Coronary artery (tissue), 2 donors: ENCODE data around the gene FGFBP3.
A peak's percentile ranks its signal among the peaks of the same experiment; 100 is the strongest.

Source experiments
- DNase-seq: peaks from one replicate; pipeline ENCODE4 v3.0.0-alpha.2; 2017; ENCODE audit warnings: low spot score
- H3K27ac ChIP-seq, 2 donors: fragments of 200-600 bp; sonication (generic); one replicate each; pipeline ENCODE4 v1.5.1; 2016 to 2019
- H3K4me3 ChIP-seq: fragments of 200-600 bp; sonication (generic); 2 replicates; pipeline ENCODE4 v1.5.1; 2016; ENCODE audit warnings: mild to moderate bottlenecking, moderate library complexity
- TF ChIP-seq, protein P1 (sequence below): fragments of 200-600 bp; sonication (generic); IDR thresholded peaks from one replicate; pipeline ENCODE4 v1.5.1; 2019; ENCODE audit warnings: antibody characterized with exemption

The FGFBP3 gene

DNA sequence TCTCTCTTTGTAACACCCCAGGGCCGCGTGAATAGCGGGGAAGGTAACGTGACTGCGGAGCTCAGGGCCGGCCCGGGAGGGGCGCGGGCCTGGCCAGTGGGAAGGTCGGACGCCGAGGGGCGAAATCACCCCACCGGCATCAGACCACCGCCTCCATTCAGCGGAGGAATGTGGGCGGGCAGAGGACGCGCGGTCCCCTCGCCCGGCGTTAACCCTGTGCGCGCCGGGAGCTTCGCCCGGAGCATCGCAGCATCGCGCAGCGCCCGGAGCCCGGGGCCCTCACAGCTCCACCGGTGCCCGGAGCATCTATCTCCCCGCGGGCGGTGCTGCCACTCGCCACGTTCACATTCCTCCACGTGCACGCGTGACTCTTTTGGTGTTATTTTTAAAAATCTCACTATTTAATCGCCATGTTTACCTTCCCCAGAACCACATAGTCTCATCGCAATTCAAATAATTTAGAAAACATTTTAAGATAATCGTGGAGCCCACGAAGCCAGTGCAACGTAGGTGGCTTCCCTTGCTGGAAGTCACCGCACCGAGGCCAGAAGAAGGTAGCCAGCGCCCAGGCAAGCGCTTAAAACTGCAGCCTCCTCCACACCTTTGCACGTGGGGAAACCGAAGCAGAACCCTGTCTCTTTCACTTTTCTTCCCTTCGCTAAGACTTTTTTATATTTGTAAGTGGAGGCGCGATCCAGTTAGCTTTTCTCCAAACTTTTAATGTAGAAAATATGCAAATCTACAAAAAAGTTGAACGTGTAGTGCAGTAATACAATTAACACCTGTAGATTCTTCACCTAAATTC, 21.8 kb downstream of the FGFBP3 start:
- no peak for DNase-seq
- Histone ChIP-seq H3K4me3 (peak overlapping the region; percentile 84), H3K27ac (peak overlapping the region; percentile 44 to 59)
- TF ChIP-seq, protein P1, sequence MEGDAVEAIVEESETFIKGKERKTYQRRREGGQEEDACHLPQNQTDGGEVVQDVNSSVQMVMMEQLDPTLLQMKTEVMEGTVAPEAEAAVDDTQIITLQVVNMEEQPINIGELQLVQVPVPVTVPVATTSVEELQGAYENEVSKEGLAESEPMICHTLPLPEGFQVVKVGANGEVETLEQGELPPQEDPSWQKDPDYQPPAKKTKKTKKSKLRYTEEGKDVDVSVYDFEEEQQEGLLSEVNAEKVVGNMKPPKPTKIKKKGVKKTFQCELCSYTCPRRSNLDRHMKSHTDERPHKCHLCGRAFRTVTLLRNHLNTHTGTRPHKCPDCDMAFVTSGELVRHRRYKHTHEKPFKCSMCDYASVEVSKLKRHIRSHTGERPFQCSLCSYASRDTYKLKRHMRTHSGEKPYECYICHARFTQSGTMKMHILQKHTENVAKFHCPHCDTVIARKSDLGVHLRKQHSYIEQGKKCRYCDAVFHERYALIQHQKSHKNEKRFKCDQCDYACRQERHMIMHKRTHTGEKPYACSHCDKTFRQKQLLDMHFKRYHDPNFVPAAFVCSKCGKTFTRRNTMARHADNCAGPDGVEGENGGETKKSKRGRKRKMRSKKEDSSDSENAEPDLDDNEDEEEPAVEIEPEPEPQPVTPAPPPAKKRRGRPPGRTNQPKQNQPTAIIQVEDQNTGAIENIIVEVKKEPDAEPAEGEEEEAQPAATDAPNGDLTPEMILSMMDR, result no peak

DNA sequence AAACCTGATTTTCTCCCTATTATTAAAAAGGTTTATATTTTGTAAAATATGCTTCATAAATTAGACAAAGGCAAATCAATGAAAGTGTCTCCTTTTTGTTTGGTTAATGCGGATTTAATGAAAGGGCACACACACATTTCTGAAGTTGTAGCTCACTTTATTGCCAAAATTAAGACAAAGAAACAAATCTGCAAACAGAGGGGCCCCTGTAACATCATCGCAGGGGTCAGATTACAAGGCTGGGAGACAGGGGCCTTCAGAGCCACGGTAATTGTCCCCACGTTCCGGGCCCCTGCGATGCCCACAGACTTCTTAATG, 22.4 kb downstream of the FGFBP3 start:
- TF ChIP-seq, protein P1, result no peak
- H3K4me3 ChIP-seq, result peak overlapping the region; percentile 84
- no peak for DNase-seq
- peak overlapping the region; percentile 44 to 59 for H3K27ac ChIP-seq

DNA sequence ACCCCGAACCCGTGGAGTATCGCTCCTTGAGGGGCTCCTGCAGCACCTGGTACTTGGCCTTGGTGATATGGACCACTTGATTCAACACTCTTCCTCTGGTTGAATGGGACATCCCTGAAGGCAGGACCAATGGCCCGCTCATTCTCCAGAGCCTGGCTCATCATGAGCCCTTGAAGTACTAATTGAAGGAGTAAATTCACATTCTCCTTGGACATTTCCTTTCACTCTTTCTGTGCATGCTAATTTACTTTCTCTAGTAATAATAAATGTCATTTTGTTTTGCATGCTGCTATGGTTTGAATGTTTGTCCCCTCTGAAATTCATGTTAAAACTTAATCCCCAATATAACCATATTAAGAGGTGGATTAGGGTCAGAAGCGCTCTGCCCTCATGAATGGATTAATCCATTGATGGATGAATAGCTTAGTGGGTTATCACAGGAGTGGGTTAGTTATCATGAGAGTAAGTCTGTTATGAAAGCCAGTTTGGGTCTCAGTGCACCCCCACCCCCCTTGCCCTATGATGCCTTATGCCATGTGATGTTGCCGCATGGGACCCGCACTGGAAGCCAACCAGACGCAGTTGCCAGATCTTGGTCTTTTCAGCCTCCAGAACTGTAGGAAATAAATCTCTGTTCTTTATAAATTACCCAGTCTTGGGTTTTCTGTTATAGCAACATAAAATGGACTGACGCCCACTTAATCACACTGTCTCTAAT, 23.8 kb downstream of the FGFBP3 start:
- no peak for DNase-seq
- Histone ChIP-seq H3K4me3 (no peak overlapping the region), H3K27ac (peak overlapping the region in 1 of 2 donors; percentile 88)
- TF ChIP-seq, protein P1, result no peak

DNA sequence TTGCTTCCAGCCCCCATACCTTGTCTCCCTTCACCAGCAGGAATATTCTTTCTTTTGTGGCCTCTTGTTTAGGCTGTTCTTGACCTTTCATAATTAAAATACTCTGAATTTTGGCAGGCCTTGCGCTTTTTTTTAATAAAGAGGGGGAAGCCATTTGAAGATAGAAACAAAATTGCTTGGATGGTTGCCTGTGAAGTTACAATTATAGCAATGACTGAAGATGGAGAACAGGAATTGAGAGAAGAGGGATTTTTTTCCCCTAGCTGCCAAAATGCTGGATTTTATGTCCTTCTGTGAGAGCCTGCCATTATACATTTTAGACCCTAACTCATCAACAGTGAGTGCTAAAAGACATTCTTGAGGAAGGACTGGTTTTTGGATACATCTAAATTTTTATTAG, 24.8 kb downstream of the FGFBP3 start:
- no peak for DNase-seq
- Histone ChIP-seq H3K4me3 (no peak overlapping the region), H3K27ac (peak overlapping the region; percentile 86 to 88)
- TF ChIP-seq, protein P1, result no peak

DNA sequence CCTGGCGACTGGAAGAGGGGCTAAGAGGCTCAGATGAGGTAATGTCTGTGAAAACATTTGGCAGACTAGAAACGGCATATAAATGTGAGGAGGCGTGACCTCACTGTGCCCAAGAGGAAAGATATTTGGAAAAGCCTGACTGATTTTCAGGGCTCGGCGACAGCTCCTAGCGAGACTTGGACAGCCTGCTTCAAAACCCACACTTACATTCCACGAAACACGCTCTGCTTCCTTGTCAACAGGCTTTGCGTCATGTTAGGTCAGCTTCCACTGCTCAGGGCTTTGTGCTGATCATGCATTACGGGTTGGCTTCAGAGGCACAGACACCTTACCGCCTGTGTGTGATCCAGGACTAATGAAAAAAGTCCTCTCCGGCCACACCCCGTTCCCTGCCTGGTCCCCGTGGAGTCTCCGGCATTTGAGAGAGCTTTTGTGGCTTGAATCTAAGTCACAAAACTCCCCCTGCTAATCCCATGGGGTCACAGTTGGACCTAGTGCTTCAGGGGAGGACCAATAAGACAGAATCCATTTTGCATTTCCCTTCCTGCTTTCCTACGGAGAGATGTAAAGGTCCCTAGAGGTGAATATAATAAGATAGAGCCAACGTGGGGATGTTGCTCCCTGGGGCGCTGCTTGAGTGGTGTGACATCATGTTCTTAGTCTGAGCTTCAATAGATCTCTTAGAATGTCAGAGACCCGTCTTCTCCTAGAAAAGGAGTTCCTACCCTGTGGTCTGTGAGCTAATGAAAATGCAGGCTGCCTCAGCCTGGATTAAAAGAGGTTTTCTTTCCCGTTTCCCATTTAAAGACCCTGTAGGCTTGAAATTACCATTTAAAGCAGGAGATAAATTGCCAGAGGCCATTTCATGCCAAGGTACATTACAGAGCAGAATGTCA, 25.5 kb downstream of the FGFBP3 start:
- TF ChIP-seq, protein P1, result no peak
- peak overlapping the region; percentile 86 to 88 for H3K27ac ChIP-seq
- DNase-seq, result peak; percentile 78
- peak overlapping the region; percentile 56 for H3K4me3 ChIP-seq

DNA sequence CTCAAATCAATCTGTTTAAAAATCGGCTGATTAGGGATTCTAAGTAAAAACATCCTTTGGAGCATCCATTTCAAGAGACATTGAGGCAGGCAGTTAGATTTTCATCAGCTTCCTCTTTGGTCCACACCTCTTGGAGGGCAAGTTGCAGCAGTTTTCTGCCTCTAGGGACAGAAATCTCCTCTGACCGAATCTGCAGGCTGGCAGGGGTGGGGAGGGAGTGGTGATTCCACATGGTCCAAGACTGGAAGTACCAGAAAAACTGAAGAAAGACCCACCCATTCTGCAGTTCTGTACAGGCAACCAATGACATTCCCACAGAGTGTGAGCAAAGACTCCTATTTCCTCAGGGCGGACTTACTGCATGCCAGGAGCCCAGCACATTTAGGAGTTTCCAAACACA, 29.0 kb downstream of the FGFBP3 start:
- Histone ChIP-seq H3K4me3 (no peak overlapping the region), H3K27ac (peak overlapping the region in 1 of 2 donors; percentile 46)
- no peak for DNase-seq
- TF ChIP-seq, protein P1, result no peak
